NCI-H2107 (cell line): ENCODE data around the gene GRM4.

Source experiments
- DNase-seq: peaks from one replicate; lab custom pipeline; 2025; lab: John Stamatoyannopoulos, UW

The GRM4 gene

GRCh38 chr6:34142061-34142998, 3.6 kb downstream of the GRM4 start:
- no peak for DNase-seq

GRCh38 chr6:34140075-34140474, 5.8 kb downstream of the GRM4 start:
- no peak for DNase-seq

- DNase-seq, result no peak
These were observed 6.9 kb downstream of the GRM4 start for GRCh38 chr6:34138914-34139510.

- DNase-seq, result no peak
These were observed 7.7 kb downstream of the GRM4 start for GRCh38 chr6:34138191-34138590.

- no peak for DNase-seq
These were observed 10.3 kb downstream of the GRM4 start for GRCh38 chr6:34135541-34135940.

- peak; percentile 36 for DNase-seq
These were observed 13.3 kb downstream of the GRM4 start for GRCh38 chr6:34132486-34133185.

GRCh38 chr6:34131326-34132290, 14.3 kb downstream of the GRM4 start:
- no peak for DNase-seq

- no peak for DNase-seq
These were observed 15.0 kb downstream of the GRM4 start for GRCh38 chr6:34130862-34131261.

- DNase-seq, result no peak
These were observed 16.1 kb downstream of the GRM4 start for GRCh38 chr6:34129753-34130152.

- no peak for DNase-seq
These were observed 17.8 kb downstream of the GRM4 start for GRCh38 chr6:34128045-34128444.

GRCh38 chr6:34126419-34126818, 19.5 kb downstream of the GRM4 start:
- no peak for DNase-seq

GRCh38 chr6:34125939-34126338, 19.9 kb downstream of the GRM4 start:
- DNase-seq, result no peak

- no peak for DNase-seq
These were observed 24.8 kb downstream of the GRM4 start for GRCh38 chr6:34120953-34121675.

- DNase-seq, result no peak
These were observed 30.0 kb downstream of the GRM4 start for GRCh38 chr6:34115915-34116314.

GRCh38 chr6:34115403-34115795, 30.5 kb downstream of the GRM4 start:
- no peak for DNase-seq

- DNase-seq, result no peak
These were observed 31.0 kb downstream of the GRM4 start for GRCh38 chr6:34114695-34115402.

- DNase-seq, result no peak
These were observed 32.4 kb downstream of the GRM4 start for GRCh38 chr6:34113532-34113931.

GRCh38 chr6:34112126-34112525, 33.8 kb downstream of the GRM4 start:
- DNase-seq, result no peak

- DNase-seq, result no peak
These were observed 35.3 kb downstream of the GRM4 start for GRCh38 chr6:34110610-34111009.

GRCh38 chr6:34108176-34108575, 37.7 kb downstream of the GRM4 start:
- DNase-seq, result no peak
